Erythroblast (primary cell): ENCODE results near the gene CCDC192.

Experiments used
- GATA1 ChIP-seq: IDR thresholded peaks from 2 replicates; pipeline ENCODE4 v1.6.1; 2011; ENCODE audit warnings: low read depth, mild to moderate bottlenecking, control low read depth, low read length, moderate library complexity
- POLR2A ChIP-seq: IDR thresholded peaks from 2 replicates; pipeline ENCODE4 v1.6.1; 2011; ENCODE audit warnings: mild to moderate bottlenecking, low read length

- TF ChIP-seq GATA1: no peak
- TF ChIP-seq POLR2A: no peak
These were observed 216.0 kb downstream of the CCDC192 start for GRCh38 chr5:127919006-127919796.
